Measurements from ENCODE around the gene FITM2.

The FITM2 gene

GRCh38 chr20:44344723-44345122 is 33.7 kb upstream of the FITM2 start:
- TF ChIP-seq, protein P1, sequence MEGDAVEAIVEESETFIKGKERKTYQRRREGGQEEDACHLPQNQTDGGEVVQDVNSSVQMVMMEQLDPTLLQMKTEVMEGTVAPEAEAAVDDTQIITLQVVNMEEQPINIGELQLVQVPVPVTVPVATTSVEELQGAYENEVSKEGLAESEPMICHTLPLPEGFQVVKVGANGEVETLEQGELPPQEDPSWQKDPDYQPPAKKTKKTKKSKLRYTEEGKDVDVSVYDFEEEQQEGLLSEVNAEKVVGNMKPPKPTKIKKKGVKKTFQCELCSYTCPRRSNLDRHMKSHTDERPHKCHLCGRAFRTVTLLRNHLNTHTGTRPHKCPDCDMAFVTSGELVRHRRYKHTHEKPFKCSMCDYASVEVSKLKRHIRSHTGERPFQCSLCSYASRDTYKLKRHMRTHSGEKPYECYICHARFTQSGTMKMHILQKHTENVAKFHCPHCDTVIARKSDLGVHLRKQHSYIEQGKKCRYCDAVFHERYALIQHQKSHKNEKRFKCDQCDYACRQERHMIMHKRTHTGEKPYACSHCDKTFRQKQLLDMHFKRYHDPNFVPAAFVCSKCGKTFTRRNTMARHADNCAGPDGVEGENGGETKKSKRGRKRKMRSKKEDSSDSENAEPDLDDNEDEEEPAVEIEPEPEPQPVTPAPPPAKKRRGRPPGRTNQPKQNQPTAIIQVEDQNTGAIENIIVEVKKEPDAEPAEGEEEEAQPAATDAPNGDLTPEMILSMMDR (IDR thresholded peaks at IDR 0.05; ENCODE audit: control insufficient read depth, insufficient read depth, low read depth, low read length, missing control alignments) = no peak
- DNase-seq (ENCODE audit: low read depth) = no peak

DNA sequence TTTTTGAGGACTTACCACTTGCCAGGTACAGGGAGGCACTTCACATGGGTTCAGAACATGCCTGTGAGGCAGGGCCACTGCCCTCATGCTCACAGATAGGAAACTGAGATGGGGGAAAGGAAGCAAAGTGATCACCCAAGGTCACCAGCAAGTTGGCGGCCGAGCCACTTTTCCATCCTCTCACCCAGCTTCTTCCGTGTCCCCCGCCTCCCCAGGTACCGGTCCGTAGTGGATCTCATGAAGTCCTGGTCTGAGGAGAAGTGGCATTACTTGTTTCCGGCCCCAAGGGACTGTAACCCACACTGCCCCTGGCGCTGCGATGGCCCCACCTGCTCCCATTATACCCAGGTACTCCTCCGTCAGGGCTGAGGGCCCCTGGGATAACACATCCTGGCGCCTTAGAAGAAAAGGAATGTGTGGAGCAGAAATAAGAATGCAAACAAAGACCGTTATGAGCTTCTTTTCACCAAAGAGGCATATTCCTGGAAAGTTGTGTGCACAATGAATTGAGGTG is 32.2 kb upstream of the FITM2 start:
- TF ChIP-seq, protein P1 (IDR thresholded peaks at IDR 0.05; ENCODE audit: control insufficient read depth, insufficient read depth, low read depth, low read length, missing control alignments) = no peak
- no peak overlapping the region for H3K4me3 ChIP-seq (ENCODE audit: control insufficient read depth, low read depth, low read length)

More at GRCh38 chr20:44344723-44345122, 33.7 kb upstream of the FITM2 start:
- no peak overlapping the region for H3K4me3 ChIP-seq (ENCODE audit: control insufficient read depth, low read depth, low read length)

DNA sequence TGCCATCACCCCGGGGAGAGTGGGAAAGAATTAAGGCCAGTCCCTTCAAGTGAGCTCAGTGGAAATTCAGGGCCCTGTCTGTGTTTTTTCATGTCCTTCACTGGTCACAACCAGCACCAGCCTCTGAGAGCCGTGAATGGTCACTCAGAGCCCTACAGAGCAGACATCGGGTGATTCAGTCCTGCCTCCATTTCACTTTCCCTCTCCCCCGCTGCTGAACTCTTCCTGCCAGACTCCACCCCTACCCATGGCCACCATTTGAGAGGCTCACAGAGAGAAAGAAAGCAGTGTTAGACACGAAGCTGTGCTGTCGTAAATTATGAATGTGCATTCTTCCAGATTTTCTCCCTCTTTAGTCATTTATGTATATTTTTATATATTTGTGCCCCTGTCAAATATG is 31.2 kb upstream of the FITM2 start:
- TF ChIP-seq, protein P1 (IDR thresholded peaks at IDR 0.05; ENCODE audit: control insufficient read depth, insufficient read depth, low read depth, low read length, missing control alignments) = no peak
- no peak for DNase-seq (ENCODE audit: low read depth)
- H3K4me3 ChIP-seq (ENCODE audit: control insufficient read depth, low read depth, low read length) = no peak overlapping the region

More for the DNA sequence above, 32.2 kb upstream of the FITM2 start:
- no peak for DNase-seq (ENCODE audit: low read depth)

GRCh38 chr20:44336725-44337380 is 25.9 kb upstream of the FITM2 start, which contains the start of gene R3HDML:
TSS of gene R3HDML (plus strand) at chr20:44337043. CDS start at chr20:44337158, 115 bp downstream.
- H3K4me3 ChIP-seq (ENCODE audit: control insufficient read depth, low read depth, low read length) = no peak within 1 kb of the TSS
- TF ChIP-seq, protein P1 (IDR thresholded peaks at IDR 0.05; ENCODE audit: control insufficient read depth, insufficient read depth, low read depth, low read length, missing control alignments) = no peak
- no peak for DNase-seq (ENCODE audit: low read depth)

DNA sequence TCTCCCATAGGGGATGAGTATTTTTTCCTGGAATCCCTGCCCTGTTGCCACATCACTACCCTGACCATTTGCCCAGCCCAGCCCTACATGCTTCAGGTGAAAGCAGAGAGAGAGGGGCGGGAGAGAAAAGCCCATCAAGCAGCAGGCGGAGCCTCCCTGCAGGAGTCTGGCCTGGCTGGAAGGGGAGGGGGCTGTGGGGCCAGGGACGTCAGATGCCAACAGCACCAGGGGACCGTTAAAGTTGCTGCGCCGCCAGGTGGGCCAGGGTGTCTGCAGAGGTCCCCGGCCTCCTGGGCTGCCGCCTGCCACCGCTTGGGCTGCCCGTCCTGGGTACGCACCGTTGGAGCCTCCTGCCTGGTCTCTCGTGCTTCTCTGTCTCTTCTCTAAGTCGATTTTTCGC is 25.1 kb upstream of the FITM2 start:
- TF ChIP-seq, protein P1 (IDR thresholded peaks at IDR 0.05; ENCODE audit: control insufficient read depth, insufficient read depth, low read depth, low read length, missing control alignments) = no peak
- no peak overlapping the region for H3K4me3 ChIP-seq (ENCODE audit: control insufficient read depth, low read depth, low read length)
- DNase-seq (ENCODE audit: low read depth) = no peak

DNA sequence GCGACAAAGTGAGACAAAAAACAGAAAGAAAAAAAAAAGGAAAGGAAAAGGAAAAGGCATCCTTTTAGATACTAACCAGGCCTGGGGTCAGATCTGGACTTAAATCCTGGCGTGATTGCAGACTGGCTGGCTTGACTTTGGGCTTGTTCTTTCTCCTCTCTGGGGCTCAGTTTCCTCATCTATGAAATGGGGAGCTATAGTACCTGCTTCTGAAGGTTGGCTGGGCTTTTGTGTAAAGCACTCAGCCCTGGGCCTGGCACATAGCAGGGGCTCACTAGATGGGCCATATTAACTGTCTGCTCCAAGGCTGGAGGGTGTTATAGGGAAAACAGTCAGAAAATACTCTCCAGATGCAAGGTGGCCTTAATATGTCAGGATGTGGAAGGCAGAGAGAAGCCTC is 24.7 kb upstream of the FITM2 start:
- TF ChIP-seq, protein P1 (IDR thresholded peaks at IDR 0.05; ENCODE audit: control insufficient read depth, insufficient read depth, low read depth, low read length, missing control alignments) = no peak
- no peak overlapping the region for H3K4me3 ChIP-seq (ENCODE audit: control insufficient read depth, low read depth, low read length)
- no peak for DNase-seq (ENCODE audit: low read depth)

Measured in AG09309 (cell line).